Tibial artery (tissue), 4 donors: ENCODE data around the gene FGFBP1.

Experiments
- DNase-seq, 2 donors: peaks; one replicate each; pipeline ENCODE4 v3.0.0-alpha.2; 2019
- H3K27ac ChIP-seq, 2 donors: fragments of 200-600 bp; sonication (generic) in 1 of 2; 1 replicate in 1 of 2; 2 replicates in 1 of 2; pipeline ENCODE4 v1.5.1; 2018 to 2019; ENCODE audit warnings: mild to moderate bottlenecking in 1 of 2
- H3K27me3 ChIP-seq, 2 donors: fragments of 200-600 bp; sonication (generic) in 1 of 2; one replicate each; pipeline versions ENCODE4 v1.5.1 to v1.6.0; 2016 to 2019
- H3K36me3 ChIP-seq, 3 donors: fragments of 200-600 bp; sonication (generic) in 2 of 3; one replicate each; pipeline ENCODE4 v1.5.1; 2016 to 2019; ENCODE audit warnings: mild to moderate bottlenecking in 2 of 3
- H3K4me1 ChIP-seq, 4 donors: fragments of 200-600 bp; sonication (generic) in 2 of 4; 1 replicate in 3 of 4; 2 replicates in 1 of 4; pipeline ENCODE4 v1.5.1; 2016 to 2019
- H3K4me3 ChIP-seq, 2 donors: fragments of 200-600 bp; sonication (generic) in 1 of 2; 1 replicate in 1 of 2; 2 replicates in 1 of 2; pipeline ENCODE4 v1.5.1; 2018 to 2019; ENCODE audit warnings: mild to moderate bottlenecking in 2 of 2
- H3K9me3 ChIP-seq, 3 donors: fragments of 200-600 bp; sonication (generic) in 1 of 3; one replicate each; pipeline ENCODE4 v1.5.1; 2016 to 2019
- intact Hi-C: fragments of 100-400 bp; cut with DNase I; formaldehyde crosslinking; loops from one replicate; pipeline ENCODE4 v1.15.0; 2023; ENCODE audit warnings: low total_unique reads
- TF ChIP-seq, protein P1 (sequence below), 2 experiments: fragments of 200-600 bp in 1 of 2; fragments of 450-650 bp in 1 of 2; IDR thresholded peaks; one replicate each; pipeline ENCODE4 v1.5.1; 2017 to 2019; ENCODE audit warnings: antibody characterized with exemption in 2 of 2, mild to moderate bottlenecking in 1 of 2, moderate library complexity in 1 of 2

The FGFBP1 gene

DNA sequence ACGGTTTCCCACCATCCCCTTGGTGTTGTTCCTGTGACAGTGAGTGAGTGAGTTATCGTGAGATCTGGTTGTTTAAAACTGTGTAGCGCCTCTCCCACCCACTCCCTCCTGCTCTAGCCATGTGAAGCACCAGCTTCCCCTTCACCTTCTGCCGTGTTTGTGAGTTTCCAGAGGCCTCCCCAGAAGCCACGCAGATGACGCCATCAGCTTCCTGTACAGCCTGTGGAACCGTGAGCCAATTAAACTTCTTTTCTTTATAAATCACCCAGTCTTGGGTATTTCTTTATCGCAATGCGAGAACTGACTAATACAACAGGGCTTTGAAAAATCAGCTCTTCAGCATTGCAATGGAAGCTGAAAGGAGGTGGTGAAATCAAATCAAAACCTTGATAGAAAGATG lies 50.0 kb downstream of the FGFBP1 start:
- Histone ChIP-seq H3K27me3 (no peaks in the 10 kb centered on the region), H3K36me3 (no peaks in the 10 kb centered on the region), H3K4me1 (no peaks in the 10 kb centered on the region), H3K27ac (no peak overlapping the region), H3K9me3 (no peaks in the 10 kb centered on the region), H3K4me3 (no peak overlapping the region)
- intact Hi-C loops: no loop called here
- TF ChIP-seq, protein P1, sequence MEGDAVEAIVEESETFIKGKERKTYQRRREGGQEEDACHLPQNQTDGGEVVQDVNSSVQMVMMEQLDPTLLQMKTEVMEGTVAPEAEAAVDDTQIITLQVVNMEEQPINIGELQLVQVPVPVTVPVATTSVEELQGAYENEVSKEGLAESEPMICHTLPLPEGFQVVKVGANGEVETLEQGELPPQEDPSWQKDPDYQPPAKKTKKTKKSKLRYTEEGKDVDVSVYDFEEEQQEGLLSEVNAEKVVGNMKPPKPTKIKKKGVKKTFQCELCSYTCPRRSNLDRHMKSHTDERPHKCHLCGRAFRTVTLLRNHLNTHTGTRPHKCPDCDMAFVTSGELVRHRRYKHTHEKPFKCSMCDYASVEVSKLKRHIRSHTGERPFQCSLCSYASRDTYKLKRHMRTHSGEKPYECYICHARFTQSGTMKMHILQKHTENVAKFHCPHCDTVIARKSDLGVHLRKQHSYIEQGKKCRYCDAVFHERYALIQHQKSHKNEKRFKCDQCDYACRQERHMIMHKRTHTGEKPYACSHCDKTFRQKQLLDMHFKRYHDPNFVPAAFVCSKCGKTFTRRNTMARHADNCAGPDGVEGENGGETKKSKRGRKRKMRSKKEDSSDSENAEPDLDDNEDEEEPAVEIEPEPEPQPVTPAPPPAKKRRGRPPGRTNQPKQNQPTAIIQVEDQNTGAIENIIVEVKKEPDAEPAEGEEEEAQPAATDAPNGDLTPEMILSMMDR (IDR thresholded peaks at IDR 0.05): no peak
- no peak for DNase-seq
